ENCODE measurements around the gene IRAG1.

The IRAG1 gene

GRCh38 chr11:10646005-10646404 is 47.5 kb downstream of the IRAG1 start:
- DNase-seq (ENCODE audit: low read depth in 2 of 2): no peak

DNA sequence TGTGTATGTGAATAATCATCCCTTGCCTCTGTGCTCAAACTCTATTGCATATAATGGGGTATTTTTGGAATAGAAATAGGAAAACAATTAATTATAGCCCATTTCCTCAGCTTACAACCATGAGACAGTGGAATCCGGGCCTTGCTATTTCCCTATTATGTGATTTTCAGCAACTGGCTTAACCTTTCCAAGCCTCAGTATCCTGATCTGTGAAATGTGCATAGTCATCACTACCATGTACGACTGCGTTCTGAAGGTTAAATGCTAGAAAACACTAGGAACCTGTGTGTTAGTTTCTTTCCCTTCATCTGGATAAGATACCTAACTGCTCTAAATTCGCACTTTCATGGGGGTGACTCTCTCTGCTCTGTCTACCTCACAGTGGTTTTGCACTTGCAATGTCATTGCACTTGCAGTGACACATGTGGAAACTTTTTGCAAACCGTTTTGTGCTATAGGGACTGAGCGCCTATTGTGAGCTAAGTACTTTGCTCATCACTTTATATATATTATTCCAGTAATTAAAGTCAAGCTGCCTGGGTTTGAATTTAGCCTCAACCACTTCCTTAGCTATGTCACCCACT is 48.3 kb downstream of the IRAG1 start:
- no peak for DNase-seq (ENCODE audit: low read depth in 2 of 2)

Measured in stimulated activated CD8-positive, alpha-beta memory T cell treated with anti-CD3 and anti-CD28 coated beads, Interleukin-2, amount 100 ng/mL, for 48 hours (primary cell).